A549 (cell line): ENCODE data around the gene PIBF1. TPM values are rescaled to one million over a fixed set of nuclear protein-coding genes. Genes with fewer than 3 reads are reported as not detected.

ENCODE experiments used
- ATAC-seq, 2 experiments: fragments of 200-7000 bp in 1 of 2; fragments of >200 bp in 1 of 2; cut with Nextera tagmentation in 1 of 2; cut with Tn5 transposase in 1 of 2; 3 replicates each; pipeline versions ENCODE4 v1.8.0 to v1.9.1; 2018 to 2020; ENCODE audit warnings: mild to moderate bottlenecking in 1 of 2, moderate library complexity in 1 of 2
- CTCF ChIA-PET: fragments of 300-600 bp; sonication (Branson Sonifier 250); formaldehyde crosslinking; extraction: SDS; loops from one replicate; lab custom pipeline; 2021; ENCODE audit warnings: antibody characterized with exemption, inconsistent platforms; lab: Yijun Ruan, JAX
- POLR2A ChIA-PET: fragments of 350-600 bp; formaldehyde crosslinking; extraction: SDS; loops from one replicate; lab custom pipeline; 2021; ENCODE audit warnings: antibody characterized with exemption, inconsistent platforms; lab: Yijun Ruan, JAX
- DNase-seq, 2 experiments: peaks; one replicate each; pipeline versions ENCODE4 v3.0.0 to v3.0.0-alpha.2; 2011 to 2016; ENCODE audit warnings: low read depth in 1 of 2, low spot score in 1 of 2
- FAIRE-seq: peaks from 2 replicates; lab custom pipeline; 2011; peaks lifted over from hg19 to GRCh38; lab: Jason Lieb, UNC
- H3K27ac ChIP-seq, 2 experiments: fragments of >200 bp; sonication (Bioruptor Twin); formaldehyde crosslinking; 3 replicates each; pipeline ENCODE4 v1.5.1; 2016 to 2017
- H3K4me1 ChIP-seq: fragments of >200 bp; sonication (Bioruptor Twin); formaldehyde crosslinking; 3 replicates; pipeline ENCODE4 v1.6.1; 2016
- H3K4me2 ChIP-seq: fragments of >200 bp; sonication (Bioruptor Twin); formaldehyde crosslinking; 3 replicates; pipeline ENCODE4 v1.6.1; 2016
- H3K4me3 ChIP-seq: fragments of >200 bp; sonication (Bioruptor Twin); formaldehyde crosslinking; 3 replicates; pipeline ENCODE4 v1.5.1; 2016
- H3K9me3 ChIP-seq: fragments of >200 bp; sonication (Bioruptor Twin); formaldehyde crosslinking; 3 replicates; pipeline ENCODE4 v1.6.1; 2016
- CEBPB ChIP-seq, 2 experiments: fragments of >200 bp in 1 of 2; sonication (Bioruptor Twin) in 1 of 2; formaldehyde crosslinking in 1 of 2; IDR thresholded peaks; 2 replicates each; pipeline ENCODE4 v1.6.1; 2012 to 2016
- EHMT2 ChIP-seq: fragments of 200-600 bp; sonication (generic); IDR thresholded peaks from 2 replicates; pipeline ENCODE4 v1.6.1; 2016; ENCODE audit warnings: antibody characterized with exemption, low read depth, mild to moderate bottlenecking, moderate library complexity
- HEYL ChIP-seq: fragments of 250-450 bp; sonication (Bioruptor Pico); IDR thresholded peaks from 2 replicates; pipeline ENCODE4 v1.8.0; 2021; ENCODE audit warnings: mild to moderate bottlenecking, moderate library complexity
- HOXA7 ChIP-seq: fragments of 250-450 bp; sonication (Bioruptor Pico); IDR thresholded peaks from 2 replicates; pipeline ENCODE4 v1.5.0; 2020; ENCODE audit warnings: mild to moderate bottlenecking, moderate library complexity
- HOXB13 ChIP-seq: fragments of 250-450 bp; sonication (Bioruptor Pico); IDR thresholded peaks from 2 replicates; pipeline ENCODE4 v1.5.0; 2020; ENCODE audit warnings: low read depth, mild to moderate bottlenecking, moderate library complexity
- JUN ChIP-seq, 2 experiments: fragments of >200 bp; sonication (Bioruptor Twin); formaldehyde crosslinking; IDR thresholded peaks; 2 replicates in 1 of 2; 3 replicates in 1 of 2; pipeline ENCODE4 v1.6.1; 2016 to 2017
- POLR2A ChIP-seq: IDR thresholded peaks from 2 replicates; pipeline ENCODE4 v1.6.1; 2012; ENCODE audit warnings: mild to moderate bottlenecking, low read length
- RAD21 ChIP-seq, 2 experiments: fragments of >200 bp in 1 of 2; sonication (Bioruptor Twin) in 1 of 2; formaldehyde crosslinking in 1 of 2; IDR thresholded peaks in 1 of 2; conservative IDR thresholded peaks in 1 of 2; 2 replicates in 1 of 2; 3 replicates in 1 of 2; pipeline ENCODE4 v1.6.1; 2012 to 2018; ENCODE audit warnings: inconsistent platforms in 1 of 2
- RARB ChIP-seq: fragments of 250-450 bp; sonication (Bioruptor Pico); IDR thresholded peaks from 2 replicates; pipeline ENCODE4 v1.8.0; 2021; ENCODE audit warnings: mild to moderate bottlenecking, moderate library complexity
- RFX5 ChIP-seq: fragments of 450-650 bp; IDR thresholded peaks from 2 replicates; pipeline ENCODE4 v1.7.1; 2014; ENCODE audit warnings: antibody characterized with exemption, mild to moderate bottlenecking, moderate library complexity
- SMC3 ChIP-seq: fragments of >200 bp; sonication (Bioruptor Twin); formaldehyde crosslinking; IDR thresholded peaks from 3 replicates; pipeline ENCODE4 v1.6.1; 2018; ENCODE audit warnings: inconsistent platforms
- ZNF302 ChIP-seq: fragments of 250-450 bp; sonication (Bioruptor Pico); IDR thresholded peaks from 2 replicates; pipeline ENCODE4 v1.9.0; 2021; ENCODE audit warnings: inconsistent platforms, mild to moderate bottlenecking, moderate library complexity
- WGBS: methylation state at CpG from one replicate; pipeline ENCODE4 v1.1.6; 2017; ENCODE audit errors: missing lambda C conversion rate; 5-methylcytosine and 5-hydroxymethylcytosine counted together
- polyA plus RNA-seq, 4 experiments: library from polyadenylated mRNA; depleted of rRNA in 3 of 4; stranded (reverse); fragments of >200 nt; fragmentation: RNase III in 1 of 4; extraction: RNeasy Plus Mini Kit Qiagen cat#74134 plus additional on column Dnase treatment in 1 of 4; gene quantifications; 2 replicates in 3 of 4; 3 replicates in 1 of 4; pipeline ENCODE4 v1.2.3, GENCODE V29; 2011 to 2017
- TF ChIP-seq, protein P1 (sequence below): fragments of 250-450 bp; sonication (Bioruptor Pico); IDR thresholded peaks from 2 replicates; pipeline ENCODE4 v1.5.0; 2021; ENCODE audit warnings: mild to moderate bottlenecking, moderate library complexity, borderline replicate concordance
- TF ChIP-seq, protein P2 (sequence below): IDR thresholded peaks from 2 replicates; pipeline ENCODE4 v1.6.1; 2012
- TF ChIP-seq, protein P3 (sequence below): IDR thresholded peaks from 2 replicates; pipeline ENCODE4 v1.6.1; 2012
- TF ChIP-seq, protein P4 (sequence below): fragments of 200-600 bp; sonication (generic); IDR thresholded peaks from 2 replicates; pipeline ENCODE4 v1.6.1; 2016; ENCODE audit warnings: antibody characterized with exemption, mild to moderate bottlenecking, moderate library complexity
- TF ChIP-seq, protein P5 (sequence below): IDR thresholded peaks from 2 replicates; pipeline ENCODE4 v1.6.1; 2012; ENCODE audit warnings: low read depth, borderline replicate concordance
- TF ChIP-seq, protein P6 (sequence below): fragments of >200 bp; sonication (Bioruptor Twin); formaldehyde crosslinking; IDR thresholded peaks from 3 replicates; pipeline ENCODE4 v1.6.1; 2016

The PIBF1 gene
- polyA plus RNA-seq, 2 of the 4 experiments (the other 2 are of a cell fraction) = 5.0 to 10.6 TPM

DNA sequence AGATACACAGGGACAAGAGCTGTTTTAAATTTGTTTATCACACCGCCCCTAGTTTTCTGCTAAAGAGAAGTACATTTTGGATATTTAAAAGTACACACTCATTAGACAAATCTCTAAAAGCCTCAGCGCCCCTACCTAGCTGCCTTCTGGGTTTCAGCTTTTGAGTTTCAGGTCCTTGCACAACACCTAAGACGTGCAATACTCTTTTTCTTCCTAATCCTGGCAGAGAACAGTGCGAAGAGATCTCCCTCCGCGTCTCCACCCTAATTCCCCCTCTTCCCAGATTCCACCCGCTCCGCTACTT, 276.5 kb downstream of the PIBF1 start:
- Histone ChIP-seq H3K4me2 (peak overlapping the region; percentile 95), H3K27ac (peak overlapping the region; percentile 83 to 90), H3K9me3 (no peaks in the 10 kb centered on the region), H3K4me1 (peaks cover 33% of the 10 kb centered on the region), H3K4me3 (peak overlapping the region; percentile 45)
- CTCF ChIA-PET = interaction anchor here (0.7 to 3.2 kb wide), 6 partner anchors 29 to 653 kb away, joined by 3 to 11 read pairs (median 4); no protein-coding TSS in a partner anchor
- POLR2A ChIA-PET = interaction anchor here (0.5 to 1.6 kb wide), 14 partner anchors 11 to 657 kb away, joined by 3 to 14 read pairs (median 3); no protein-coding TSS in a partner anchor
- ATAC-seq = no peak
- no peak for DNase-seq
- no peak for FAIRE-seq
- 0% methylated on average over 8 of the region's 8 CpGs for WGBS
- no peak for TF ChIP-seq ZNF302 (CRISPR knock-in tag)
- TF ChIP-seq CEBPB (IDR thresholded peaks at IDR 0.05) = peak; percentile 81 to 83; a peak in 3 of 4 replicates
- TF ChIP-seq SMC3 = peak; percentile 16; the same call in 1 of the 3 replicates
- TF ChIP-seq, protein P1, sequence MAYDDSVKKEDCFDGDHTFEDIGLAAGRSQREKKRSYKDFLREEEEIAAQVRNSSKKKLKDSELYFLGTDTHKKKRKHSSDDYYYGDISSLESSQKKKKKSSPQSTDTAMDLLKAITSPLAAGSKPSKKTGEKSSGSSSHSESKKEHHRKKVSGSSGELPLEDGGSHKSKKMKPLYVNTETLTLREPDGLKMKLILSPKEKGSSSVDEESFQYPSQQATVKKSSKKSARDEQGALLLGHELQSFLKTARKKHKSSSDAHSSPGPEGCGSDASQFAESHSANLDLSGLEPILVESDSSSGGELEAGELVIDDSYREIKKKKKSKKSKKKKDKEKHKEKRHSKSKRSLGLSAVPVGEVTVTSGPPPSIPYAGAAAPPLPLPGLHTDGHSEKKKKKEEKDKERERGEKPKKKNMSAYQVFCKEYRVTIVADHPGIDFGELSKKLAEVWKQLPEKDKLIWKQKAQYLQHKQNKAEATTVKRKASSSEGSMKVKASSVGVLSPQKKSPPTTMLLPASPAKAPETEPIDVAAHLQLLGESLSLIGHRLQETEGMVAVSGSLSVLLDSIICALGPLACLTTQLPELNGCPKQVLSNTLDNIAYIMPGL (CRISPR knock-in tag) = no peak
- TF ChIP-seq RFX5 = no peak
- TF ChIP-seq, all 56 proteins: peak for 2

DNA sequence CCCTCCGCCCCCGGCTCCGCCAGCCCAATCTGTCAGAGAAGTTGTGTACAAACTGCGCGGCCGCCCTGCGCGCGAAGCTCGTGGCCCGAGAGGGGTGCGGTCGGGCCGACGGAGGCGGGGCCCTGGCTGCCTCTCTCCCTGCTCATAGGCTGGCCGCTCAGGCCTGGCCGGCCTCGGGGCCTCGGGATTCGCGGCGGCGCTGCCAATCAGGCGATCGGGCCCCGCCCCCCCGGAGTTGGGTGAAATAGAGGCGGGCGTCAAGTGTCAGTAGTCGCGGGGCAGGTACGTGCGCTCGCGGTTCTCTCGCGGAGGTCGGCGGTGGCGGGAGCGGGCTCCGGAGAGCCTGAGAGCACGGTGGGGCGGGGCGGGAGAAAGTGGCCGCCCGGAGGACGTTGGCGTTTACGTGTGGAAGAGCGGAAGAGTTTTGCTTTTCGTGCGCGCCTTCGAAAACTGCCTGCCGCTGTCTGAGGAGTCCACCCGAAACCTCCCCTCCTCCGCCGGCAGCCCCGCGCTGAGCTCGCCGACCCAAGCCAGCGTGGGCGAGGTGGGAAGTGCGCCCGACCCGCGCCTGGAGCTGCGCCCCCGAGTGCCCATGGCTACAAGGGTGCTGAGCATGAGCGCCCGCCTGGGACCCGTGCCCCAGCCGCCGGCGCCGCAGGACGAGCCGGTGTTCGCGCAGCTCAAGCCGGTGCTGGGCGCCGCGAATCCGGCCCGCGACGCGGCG, 277.0 kb downstream of the PIBF1 start, which contains the start of gene KLF5:
Gene KLF5 (plus strand): TSS at position 270 of the 724 bp plus-strand sequence. CDS start 323 bp downstream, at position 593.
- Histone ChIP-seq H3K4me3 (peak within 1 kb of the TSS; percentile 90), H3K27ac (peak within 1 kb of the TSS; percentile 93 to 99), H3K4me2 (peak within 1 kb of the TSS; percentile 95), H3K4me1 (peaks cover 35% of the 10 kb centered on the region), H3K9me3 (no peaks in the 10 kb centered on the region)
- ATAC-seq (peak; percentile 89 to 95), FAIRE-seq (no peak), DNase-seq (peak; percentile 67 to 97)
- ChIA-PET POLR2A (interaction anchor here (0.5 to 1.7 kb wide), 19 partner anchors 10 to 657 kb away, joined by 3 to 14 read pairs (median 3); no protein-coding TSS in a partner anchor), CTCF (interaction anchor here (0.6 to 3.2 kb wide), 7 partner anchors 29 to 652 kb away, joined by 3 to 11 read pairs (median 3); no protein-coding TSS in a partner anchor)
- TF ChIP-seq RAD21 (conservative IDR thresholded peaks at IDR 0.05 in 1 of 2, IDR thresholded peaks at IDR 0.05 in 1 of 2) = 0 out of 5 replicates have a peak, but pooled peaks of 1 of the 2 experiments have one; percentile 2
- TF ChIP-seq EHMT2 = no peak
- TF ChIP-seq RARB = no peak
- TF ChIP-seq HOXA7 = no peak
- peak; percentile 80 for TF ChIP-seq RFX5
- TF ChIP-seq, protein P2, sequence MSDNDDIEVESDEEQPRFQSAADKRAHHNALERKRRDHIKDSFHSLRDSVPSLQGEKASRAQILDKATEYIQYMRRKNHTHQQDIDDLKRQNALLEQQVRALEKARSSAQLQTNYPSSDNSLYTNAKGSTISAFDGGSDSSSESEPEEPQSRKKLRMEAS = peak; percentile 91
- TF ChIP-seq POLR2A = peak; percentile 96
- no peak for TF ChIP-seq HOXB13 (CRISPR knock-in tag)
- TF ChIP-seq, protein P3, sequence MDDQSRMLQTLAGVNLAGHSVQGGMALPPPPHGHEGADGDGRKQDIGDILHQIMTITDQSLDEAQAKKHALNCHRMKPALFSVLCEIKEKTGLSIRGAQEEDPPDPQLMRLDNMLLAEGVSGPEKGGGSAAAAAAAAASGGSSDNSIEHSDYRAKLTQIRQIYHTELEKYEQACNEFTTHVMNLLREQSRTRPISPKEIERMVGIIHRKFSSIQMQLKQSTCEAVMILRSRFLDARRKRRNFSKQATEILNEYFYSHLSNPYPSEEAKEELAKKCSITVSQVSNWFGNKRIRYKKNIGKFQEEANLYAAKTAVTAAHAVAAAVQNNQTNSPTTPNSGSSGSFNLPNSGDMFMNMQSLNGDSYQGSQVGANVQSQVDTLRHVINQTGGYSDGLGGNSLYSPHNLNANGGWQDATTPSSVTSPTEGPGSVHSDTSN = peak; percentile 96
- peak in 1 of 2 experiments; percentile 85; a peak in 3 of 5 replicates for TF ChIP-seq JUN (IDR thresholded peaks at IDR 0.05)
- TF ChIP-seq HEYL (CRISPR knock-in tag) = no peak
- TF ChIP-seq, protein P4, sequence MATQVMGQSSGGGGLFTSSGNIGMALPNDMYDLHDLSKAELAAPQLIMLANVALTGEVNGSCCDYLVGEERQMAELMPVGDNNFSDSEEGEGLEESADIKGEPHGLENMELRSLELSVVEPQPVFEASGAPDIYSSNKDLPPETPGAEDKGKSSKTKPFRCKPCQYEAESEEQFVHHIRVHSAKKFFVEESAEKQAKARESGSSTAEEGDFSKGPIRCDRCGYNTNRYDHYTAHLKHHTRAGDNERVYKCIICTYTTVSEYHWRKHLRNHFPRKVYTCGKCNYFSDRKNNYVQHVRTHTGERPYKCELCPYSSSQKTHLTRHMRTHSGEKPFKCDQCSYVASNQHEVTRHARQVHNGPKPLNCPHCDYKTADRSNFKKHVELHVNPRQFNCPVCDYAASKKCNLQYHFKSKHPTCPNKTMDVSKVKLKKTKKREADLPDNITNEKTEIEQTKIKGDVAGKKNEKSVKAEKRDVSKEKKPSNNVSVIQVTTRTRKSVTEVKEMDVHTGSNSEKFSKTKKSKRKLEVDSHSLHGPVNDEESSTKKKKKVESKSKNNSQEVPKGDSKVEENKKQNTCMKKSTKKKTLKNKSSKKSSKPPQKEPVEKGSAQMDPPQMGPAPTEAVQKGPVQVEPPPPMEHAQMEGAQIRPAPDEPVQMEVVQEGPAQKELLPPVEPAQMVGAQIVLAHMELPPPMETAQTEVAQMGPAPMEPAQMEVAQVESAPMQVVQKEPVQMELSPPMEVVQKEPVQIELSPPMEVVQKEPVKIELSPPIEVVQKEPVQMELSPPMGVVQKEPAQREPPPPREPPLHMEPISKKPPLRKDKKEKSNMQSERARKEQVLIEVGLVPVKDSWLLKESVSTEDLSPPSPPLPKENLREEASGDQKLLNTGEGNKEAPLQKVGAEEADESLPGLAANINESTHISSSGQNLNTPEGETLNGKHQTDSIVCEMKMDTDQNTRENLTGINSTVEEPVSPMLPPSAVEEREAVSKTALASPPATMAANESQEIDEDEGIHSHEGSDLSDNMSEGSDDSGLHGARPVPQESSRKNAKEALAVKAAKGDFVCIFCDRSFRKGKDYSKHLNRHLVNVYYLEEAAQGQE = peak; percentile 52
- TF ChIP-seq, protein P5, sequence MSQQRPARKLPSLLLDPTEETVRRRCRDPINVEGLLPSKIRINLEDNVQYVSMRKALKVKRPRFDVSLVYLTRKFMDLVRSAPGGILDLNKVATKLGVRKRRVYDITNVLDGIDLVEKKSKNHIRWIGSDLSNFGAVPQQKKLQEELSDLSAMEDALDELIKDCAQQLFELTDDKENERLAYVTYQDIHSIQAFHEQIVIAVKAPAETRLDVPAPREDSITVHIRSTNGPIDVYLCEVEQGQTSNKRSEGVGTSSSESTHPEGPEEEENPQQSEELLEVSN = peak; percentile 81
- TF ChIP-seq, protein P6, sequence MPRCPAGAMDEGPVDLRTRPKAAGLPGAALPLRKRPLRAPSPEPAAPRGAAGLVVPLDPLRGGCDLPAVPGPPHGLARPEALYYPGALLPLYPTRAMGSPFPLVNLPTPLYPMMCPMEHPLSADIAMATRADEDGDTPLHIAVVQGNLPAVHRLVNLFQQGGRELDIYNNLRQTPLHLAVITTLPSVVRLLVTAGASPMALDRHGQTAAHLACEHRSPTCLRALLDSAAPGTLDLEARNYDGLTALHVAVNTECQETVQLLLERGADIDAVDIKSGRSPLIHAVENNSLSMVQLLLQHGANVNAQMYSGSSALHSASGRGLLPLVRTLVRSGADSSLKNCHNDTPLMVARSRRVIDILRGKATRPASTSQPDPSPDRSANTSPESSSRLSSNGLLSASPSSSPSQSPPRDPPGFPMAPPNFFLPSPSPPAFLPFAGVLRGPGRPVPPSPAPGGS = peak; percentile 83; the same call in 2 of the 3 replicates
- 0% methylated on average over 2 of the region's 93 CpGs for WGBS
